Ureter (tissue), 1 donor: ENCODE measurements around the gene DNAJB14. TPM values are rescaled to one million over a fixed set of nuclear protein-coding genes. Genes with fewer than 3 reads are reported as not detected.

Source experiments
- DNase-seq: peaks from one replicate; pipeline ENCODE4 v3.0.0-alpha.2; 2020; ENCODE audit warnings: low spot score
- total RNA-seq: library from RNA; stranded (reverse); gene quantifications from one replicate; pipeline ENCODE4 v1.2.4, GENCODE V29; 2023
- donor health status: DM: yes; HTN: yes; CAD: no.

Gene DNAJB14
- total RNA-seq, 1 donor from 2014 or later, result 44.1 TPM

- DNase-seq, result no peak
Measured at GRCh38 chr4:99945718-99946355, 581 bp downstream of the DNAJB14 start.

GRCh38 chr4:99943904-99944437 is 2.4 kb downstream of the DNAJB14 start:
- DNase-seq, result no peak

- no peak for DNase-seq
Measured at GRCh38 chr4:99938243-99938753, 8.1 kb downstream of the DNAJB14 start.

GRCh38 chr4:99934891-99935290 is 11.5 kb downstream of the DNAJB14 start:
- DNase-seq, result no peak

- no peak for DNase-seq
Measured at GRCh38 chr4:99927566-99927965, 18.9 kb downstream of the DNAJB14 start.

GRCh38 chr4:99921174-99921573 is 25.2 kb downstream of the DNAJB14 start:
- DNase-seq, result no peak

- DNase-seq, result no peak
Measured at GRCh38 chr4:99918656-99919055, 27.8 kb downstream of the DNAJB14 start.

GRCh38 chr4:99917575-99917974 is 28.8 kb downstream of the DNAJB14 start:
- no peak for DNase-seq

- DNase-seq, result no peak
Measured at GRCh38 chr4:99915449-99915848, 31.0 kb downstream of the DNAJB14 start.

- DNase-seq, result no peak
Measured at GRCh38 chr4:99894998-99895397, 51.4 kb downstream of the DNAJB14 start.

GRCh38 chr4:99894161-99894997 is 52.0 kb downstream of the DNAJB14 start, which contains the start of gene LAMTOR3:
Gene LAMTOR3, minus strand, starts transcription at chr4:99894427. Its CDS starts 464 bp downstream, at chr4:99893963.
- peak; percentile 93 for DNase-seq

- DNase-seq, result no peak
Measured at GRCh38 chr4:99893839-99894160, 52.6 kb downstream of the DNAJB14 start.

GRCh38 chr4:99893029-99893428 is 53.4 kb downstream of the DNAJB14 start:
- no peak for DNase-seq

GRCh38 chr4:99891351-99891750 is 55.1 kb downstream of the DNAJB14 start:
- DNase-seq, result no peak

GRCh38 chr4:99887837-99888236 is 58.6 kb downstream of the DNAJB14 start:
- DNase-seq, result no peak

- no peak for DNase-seq
Measured at GRCh38 chr4:99886146-99886545, 60.3 kb downstream of the DNAJB14 start.

GRCh38 chr4:99885687-99886086 is 60.7 kb downstream of the DNAJB14 start:
- no peak for DNase-seq

- DNase-seq, result no peak
Measured at GRCh38 chr4:99885063-99885664, 61.3 kb downstream of the DNAJB14 start.

GRCh38 chr4:99879458-99879857 is 67.0 kb downstream of the DNAJB14 start:
- no peak for DNase-seq

- DNase-seq, result no peak
Measured at GRCh38 chr4:99878604-99879003, 67.8 kb downstream of the DNAJB14 start.

- no peak for DNase-seq
Measured at GRCh38 chr4:99876946-99877345, 69.5 kb downstream of the DNAJB14 start.

GRCh38 chr4:99875071-99875470 is 71.3 kb downstream of the DNAJB14 start:
- no peak for DNase-seq
